HL-60 (cell line): Measurements from ENCODE around the gene BARHL1.

Experiments used
- CTCF ChIP-seq: IDR thresholded peaks from one replicate; pipeline ENCODE4 v1.5.1; 2011; ENCODE audit warnings: low read length, control low read depth, inconsistent platforms; ENCODE audit not compliant: insufficient read depth
- GABPA ChIP-seq: IDR thresholded peaks from 2 replicates; pipeline ENCODE4 v1.6.1; 2012; ENCODE audit warnings: low read depth
- POLR2AphosphoS5 ChIP-seq: IDR thresholded peaks from 2 replicates; pipeline ENCODE4 v1.6.1; 2012; ENCODE audit warnings: low read depth
- REST ChIP-seq: IDR thresholded peaks from 2 replicates; pipeline ENCODE4 v1.6.1; 2012; ENCODE audit warnings: low read depth; ENCODE audit not compliant: insufficient replicate concordance
- SPI1 ChIP-seq: IDR thresholded peaks from 2 replicates; pipeline ENCODE4 v1.6.1; 2012; ENCODE audit warnings: low read depth, mild to moderate bottlenecking, borderline replicate concordance

- TF ChIP-seq CTCF (no peak), GABPA (no peak), REST (no peak), POLR2AphosphoS5 (no peak), SPI1 (no peak)
Observed at GRCh38 chr9:132595319-132595718, 12.9 kb downstream of the BARHL1 start.
